GM10266 (cell line): ENCODE results near the gene CACNA1C.

Source experiments
- DNase-seq: peaks from one replicate; pipeline ENCODE4 v3.0.0; 2012; ENCODE audit errors: extremely low spot score
- CTCF ChIP-seq: IDR thresholded peaks from 2 replicates; pipeline ENCODE4 v1.5.1; 2012; ENCODE audit warnings: mild to moderate bottlenecking, low read depth; ENCODE audit not compliant: control insufficient read depth, insufficient read depth; ENCODE audit errors: missing control alignments

CACNA1C gene

GRCh38 chr12:2633176-2633824 lies 580.5 kb downstream of the CACNA1C start:
- DNase-seq: no peak
- TF ChIP-seq CTCF: no peak

DNA sequence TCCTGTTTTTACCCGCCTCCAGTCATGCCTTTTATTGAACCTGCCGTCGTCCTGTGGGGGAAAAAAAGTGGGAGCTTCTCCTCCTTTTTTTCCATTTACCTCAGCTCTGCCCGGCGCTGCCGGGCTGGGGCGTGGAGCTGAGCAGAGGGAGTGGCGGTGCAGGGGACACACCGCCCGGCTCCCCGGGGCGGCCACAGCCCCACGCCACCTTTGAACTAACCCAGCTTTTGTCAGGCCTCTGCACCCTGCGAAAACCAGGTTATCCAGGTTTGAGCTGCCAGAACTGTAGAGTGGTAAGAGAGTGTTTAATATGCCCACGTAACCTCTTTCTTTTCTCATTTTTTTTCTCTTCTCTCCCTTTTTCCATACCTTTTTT lies 581.0 kb downstream of the CACNA1C start:
- no peak for DNase-seq
- TF ChIP-seq CTCF: no peak

DNA sequence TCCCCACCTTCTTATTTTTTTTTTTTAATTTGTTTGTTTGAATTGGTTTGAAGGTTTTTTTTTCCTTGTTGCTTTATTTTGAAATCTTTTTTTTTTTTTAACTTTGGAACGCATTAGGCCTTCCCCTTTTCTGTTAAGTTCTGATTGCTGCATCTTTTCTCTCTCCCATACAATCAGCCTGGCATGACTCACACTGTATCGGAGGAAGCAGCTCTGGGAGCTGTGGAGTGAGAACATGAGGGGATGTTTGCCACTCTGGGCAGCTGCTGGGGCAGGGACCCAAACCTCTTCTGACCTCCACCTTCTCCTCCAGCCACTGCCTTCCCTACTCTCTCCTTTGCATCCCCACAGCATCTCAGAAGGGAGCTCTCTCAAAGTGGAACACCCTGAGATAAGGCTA lies 581.7 kb downstream of the CACNA1C start:
- TF ChIP-seq CTCF: no peak
- no peak for DNase-seq

DNA sequence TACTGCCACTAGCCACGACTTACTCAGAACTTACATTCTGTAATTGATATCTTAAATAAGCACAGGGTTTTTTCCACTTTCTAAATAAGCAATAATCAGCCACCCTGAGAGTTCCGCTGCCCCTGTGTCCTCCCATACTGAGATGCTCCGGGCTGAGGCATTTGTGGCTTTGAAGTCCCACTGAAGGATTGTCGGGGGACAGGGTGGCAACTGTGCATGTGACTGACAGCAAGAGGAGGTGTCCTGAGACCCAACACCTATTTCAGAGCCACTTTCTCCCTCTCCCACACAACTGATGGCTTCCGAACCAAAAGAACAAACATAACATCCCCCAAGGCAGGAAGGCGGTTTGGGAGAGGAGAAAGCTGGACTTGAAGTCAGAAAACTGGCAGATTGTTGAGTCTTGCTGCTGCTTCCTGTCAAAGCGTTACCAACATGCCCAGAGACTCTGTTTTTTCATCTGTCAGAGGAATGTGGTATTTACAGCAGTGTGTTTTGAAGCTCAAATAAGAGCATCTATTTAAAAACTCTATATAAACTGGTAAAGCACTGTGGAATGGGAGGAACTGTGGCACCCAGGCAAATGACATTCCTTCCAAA lies 584.1 kb downstream of the CACNA1C start:
- DNase-seq: no peak
- no peak for TF ChIP-seq CTCF

DNA sequence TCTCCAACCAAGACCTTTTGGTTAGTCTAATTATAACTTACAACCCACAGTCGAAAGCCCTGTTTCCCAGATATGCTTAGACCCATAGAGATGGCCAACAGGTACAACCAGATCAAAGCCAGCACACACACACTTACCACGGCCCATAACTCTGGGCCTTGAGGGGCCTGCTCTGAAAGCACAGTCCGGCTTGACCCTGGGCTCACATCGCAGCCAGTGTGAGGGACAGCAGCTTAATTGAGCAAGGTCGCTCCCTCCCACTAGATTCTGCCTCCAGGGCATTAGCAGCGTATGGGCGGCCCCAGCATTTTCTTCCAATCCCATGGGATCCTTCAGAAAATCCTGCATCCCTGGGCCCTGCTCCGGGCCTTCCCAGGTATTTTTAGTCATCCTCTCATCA lies 584.6 kb downstream of the CACNA1C start:
- DNase-seq: no peak
- TF ChIP-seq CTCF: no peak

GRCh38 chr12:2638273-2639019 lies 585.7 kb downstream of the CACNA1C start:
- no peak for DNase-seq
- no peak for TF ChIP-seq CTCF

GRCh38 chr12:2639020-2639298 lies 586.2 kb downstream of the CACNA1C start:
- no peak for TF ChIP-seq CTCF
- DNase-seq: no peak
